Endothelial cell of umbilical vein (primary cell): ENCODE measurements around the gene DOCK1. TPM values are rescaled to one million over a fixed set of nuclear protein-coding genes. Genes with fewer than 3 reads are reported as not detected.

ENCODE experiments used
- BruUV-seq: library from RNA; stranded (reverse); fragments of 400-500 nt; replicated peaks from 2 replicates; lab custom pipeline; 2021; lab: Mats Ljungman, UMichigan
- CTCF ChIA-PET: fragments of 300-600, 350-600 bp; sonication (Branson Sonifier 250); formaldehyde crosslinking; loops from one replicate; lab custom pipeline; 2021; ENCODE audit warnings: antibody characterized with exemption, inconsistent platforms; lab: Charles Lee
- POLR2A ChIA-PET: fragments of 300-600, 350-600 bp; sonication (Branson Sonifier 250); formaldehyde crosslinking; loops from one replicate; lab custom pipeline; 2021; ENCODE audit warnings: antibody characterized with exemption, inconsistent platforms; lab: Charles Lee
- DNase-seq: peaks from one replicate; pipeline ENCODE4 v3.0.0-alpha.2; 2011; ENCODE audit warnings: low read depth, low spot score
- FAIRE-seq: peaks from 2 replicates; lab custom pipeline; 2011; peaks lifted over from hg19 to GRCh38; lab: Jason Lieb, UNC
- H2AFZ ChIP-seq: 2 replicates; pipeline ENCODE4 v1.6.0; 2012; ENCODE audit warnings: low read depth, low read length, control low read depth, inconsistent platforms
- H3K27ac ChIP-seq: 2 replicates; pipeline ENCODE4 v1.5.1; 2011; ENCODE audit warnings: low read depth, mild to moderate bottlenecking, control low read depth, low read length, moderate library complexity; ENCODE audit not compliant: insufficient read depth
- H3K27me3 ChIP-seq, 2 experiments: 2 replicates each; pipeline versions ENCODE4 v1.6.0 to v1.6.1; 2011; ENCODE audit warnings: low read length in 2 of 2, mixed read lengths in 1 of 2; ENCODE audit not compliant: control insufficient read depth in 2 of 2, insufficient read depth in 2 of 2
- H3K36me3 ChIP-seq, 2 experiments: 2 replicates in 1 of 2; 3 replicates in 1 of 2; pipeline ENCODE4 v1.5.1; 2011; ENCODE audit warnings: low read length in 2 of 2, mild to moderate bottlenecking in 1 of 2, moderate library complexity in 1 of 2; ENCODE audit not compliant: control insufficient read depth in 2 of 2, insufficient read depth in 2 of 2; ENCODE audit errors: extremely low read depth in 1 of 2
- H3K4me1 ChIP-seq: 3 replicates; pipeline ENCODE4 v1.5.1; 2011; ENCODE audit warnings: mild to moderate bottlenecking, low read length; ENCODE audit not compliant: control insufficient read depth, insufficient read depth; ENCODE audit errors: extremely low read depth
- H3K4me2 ChIP-seq: 2 replicates; pipeline ENCODE4 v1.6.1; 2011; ENCODE audit warnings: low read length, control low read depth, mixed read lengths; ENCODE audit not compliant: insufficient read depth
- H3K4me3 ChIP-seq, 3 experiments: fragments of 200-600 bp in 1 of 3; sonication (generic), shearing (Covaris generic) in 1 of 3; replicated peaks in 1 of 3; 2 replicates each; pipeline ENCODE4 v1.5.1; 2011 to 2016; ENCODE audit warnings: control low read depth in 3 of 3, low read length in 3 of 3, mild to moderate bottlenecking in 2 of 3, inconsistent platforms in 1 of 3, low read depth in 1 of 3, moderate library complexity in 1 of 3; ENCODE audit not compliant: insufficient read depth in 1 of 3
- H3K79me2 ChIP-seq: 2 replicates; pipeline ENCODE4 v1.6.0; 2012; ENCODE audit warnings: low read length, inconsistent platforms; ENCODE audit not compliant: control insufficient read depth, insufficient read depth
- H3K9ac ChIP-seq: replicated peaks from 2 replicates; pipeline ENCODE3; 2011; ENCODE audit warnings: low read length, control low read depth; ENCODE audit not compliant: insufficient read depth; ENCODE audit errors: extremely low read depth
- H3K9me1 ChIP-seq: replicated peaks from 3 replicates; pipeline ENCODE4 v1.6.0; 2011; ENCODE audit warnings: mild to moderate bottlenecking, low read length; ENCODE audit not compliant: control insufficient read depth, insufficient read depth; ENCODE audit errors: extremely low read depth
- H3K9me3 ChIP-seq: replicated peaks from 2 replicates; pipeline ENCODE4 v1.5.1; 2012; ENCODE audit warnings: low read length, inconsistent platforms; ENCODE audit not compliant: control insufficient read depth, insufficient read depth
- H4K20me1 ChIP-seq: replicated peaks from 2 replicates; pipeline ENCODE3; 2011; ENCODE audit warnings: mild to moderate bottlenecking, low read length; ENCODE audit not compliant: control insufficient read depth, insufficient read depth; ENCODE audit errors: extremely low read depth
- CTCF ChIP-seq, 2 donors: IDR thresholded peaks; 1 replicate in 1 of 2; 2 replicates in 1 of 2; pipeline ENCODE4 v1.5.1; 2011; ENCODE audit warnings: low read length in 2 of 2, mild to moderate bottlenecking in 2 of 2, moderate library complexity in 2 of 2, control low read depth in 1 of 2, inconsistent platforms in 1 of 2, low read depth in 1 of 2; ENCODE audit not compliant: insufficient read depth in 1 of 2; ENCODE audit errors: extremely low read depth in 1 of 2
- FOS ChIP-seq: IDR thresholded peaks from 2 replicates; pipeline ENCODE4 v1.6.1; 2011; ENCODE audit warnings: mild to moderate bottlenecking, low read length, moderate library complexity, borderline replicate concordance; ENCODE audit not compliant: insufficient read depth
- dilution Hi-C: fragments of 300-500 bp; cut with MboI; formaldehyde crosslinking; loops from one replicate; pipeline ENCODE4 v1.15.0; 2019; ENCODE audit warnings: low sequenced_read_pairs; ENCODE audit not compliant: extremely low pct_ligation_motif_present
- intact Hi-C: fragments of 100-400 bp; cut with micrococcal nuclease; formaldehyde crosslinking; loops from one replicate; pipeline ENCODE4 v1.10.0; 2022
- polyA plus RNA-seq, 4 experiments: library from polyadenylated mRNA; depleted of rRNA in 3 of 4; stranded (reverse) in 3 of 4; unstranded in 1 of 4; fragments of >200 nt; gene quantifications; 2 replicates each; pipeline versions ENCODE4 v1.2.1 to v1.2.3, GENCODE V29; 2011 to 2012; ENCODE audit warnings: missing spikeins in 1 of 4
- total RNA-seq: library from RNA; stranded (reverse); gene quantifications from 2 replicates; pipeline ENCODE4 v1.2.3, GENCODE V29; 2021

Gene DOCK1
- total and polyA plus RNA-seq, 2 donors (not counting 3 experiments of a cell fraction or from before 2014, with no cell fraction given) = 22.5 to 83.1 TPM

DNA sequence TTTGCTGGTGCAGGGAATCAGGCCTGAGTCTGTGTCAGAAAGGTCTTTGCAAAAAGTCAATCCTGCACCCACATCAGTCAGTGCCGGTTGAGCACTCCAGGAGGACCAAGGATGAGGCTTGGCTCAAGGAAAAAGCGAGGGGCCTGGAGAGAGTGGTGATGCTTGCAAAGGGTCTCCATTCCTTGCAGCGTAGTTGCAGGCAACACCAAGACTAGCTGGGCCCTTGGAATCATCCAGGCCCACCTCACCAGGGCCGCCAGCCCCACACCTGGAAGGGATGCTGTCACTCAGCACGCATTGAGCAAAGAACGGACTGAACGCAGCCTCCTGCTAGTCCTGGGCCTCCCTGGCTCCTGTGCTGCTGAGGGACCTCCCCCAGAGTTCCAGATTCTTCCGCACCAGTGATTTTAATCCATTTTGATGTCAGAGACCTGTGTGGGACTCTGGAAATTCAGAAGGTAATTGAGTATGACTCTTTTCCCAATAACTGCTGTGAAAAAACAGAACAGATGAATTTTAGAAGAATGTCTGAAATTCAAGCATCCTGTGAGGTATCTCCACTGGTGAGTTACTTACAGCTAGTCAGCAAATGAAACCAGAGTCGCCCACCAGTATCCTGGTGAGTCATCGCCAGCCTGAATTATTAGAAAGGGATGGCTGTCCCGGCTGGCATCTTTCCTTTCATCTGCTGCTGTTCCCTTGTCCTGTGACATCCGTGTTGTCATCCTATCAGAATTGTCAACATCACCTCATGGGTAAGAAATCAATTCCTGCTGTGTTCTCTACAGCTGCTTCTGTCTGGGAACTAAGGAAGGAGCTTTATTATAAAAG, 493.1 kb downstream of the DOCK1 start:
- CTCF ChIA-PET = no interaction called here

More for the DNA sequence above, 493.1 kb downstream of the DOCK1 start:
- no TSS peak for BruUV-seq
- dilution Hi-C loops = no loop called here
- no peaks in the 10 kb centered on the region for H3K79me2 ChIP-seq
- no peak overlapping the region for H3K4me2 ChIP-seq
- H4K20me1 ChIP-seq = no peaks in the 10 kb centered on the region
- DNase-seq (peak; percentile 3), FAIRE-seq (peak; percentile 59)
- H3K27me3 ChIP-seq = no peaks in the 10 kb centered on the region
- no peak overlapping the region for H3K4me3 ChIP-seq
- intact Hi-C loops = no loop called here
- POLR2A ChIA-PET = no interaction called here
- no peaks in the 10 kb centered on the region for H3K9me3 ChIP-seq
- H3K9me1 ChIP-seq = no peaks in the 10 kb centered on the region
- H3K4me1 ChIP-seq = no peaks in the 10 kb centered on the region
- TF ChIP-seq FOS (peak; percentile 63), CTCF (IDR thresholded peaks at IDR 0.05; ENCODE audit: extremely low read depth in 1 of 2, insufficient read depth in 1 of 2, low read depth in 1 of 2, low read length in 2 of 2) (no peak)
- no peaks in the 10 kb centered on the region for H3K36me3 ChIP-seq
- H3K27ac ChIP-seq = no peak overlapping the region
- H3K9ac ChIP-seq = no peak overlapping the region
- no peak overlapping the region for H2AFZ ChIP-seq
